SK-N-SH (cell line): ENCODE measurements around the gene C2CD3.

Experiments
- EP300 ChIP-seq, 2 experiments: IDR thresholded peaks; 2 replicates each; pipeline versions ENCODE4 v1.4.0 to v1.6.1; 2012; ENCODE audit warnings: borderline replicate concordance in 1 of 2, low read depth in 1 of 2, low read length in 1 of 2
- FOXM1 ChIP-seq: IDR thresholded peaks from 2 replicates; pipeline ENCODE4 v1.4.0; 2012; ENCODE audit warnings: low read depth, mild to moderate bottlenecking
- GABPA ChIP-seq: IDR thresholded peaks from 2 replicates; pipeline ENCODE4 v1.4.0; 2012; ENCODE audit warnings: low read depth, mild to moderate bottlenecking
- GATA2 ChIP-seq: sonication (generic); formaldehyde crosslinking; IDR thresholded peaks from 2 replicates; pipeline ENCODE4 v1.5.0; 2020; ENCODE audit warnings: mild to moderate bottlenecking, missing genetic modification reagents
- MXI1 ChIP-seq: IDR thresholded peaks from 2 replicates; pipeline ENCODE4 v1.6.1; 2012; ENCODE audit warnings: mild to moderate bottlenecking, low read depth, low read length, improper control_type of control experiment
- NFIC ChIP-seq: IDR thresholded peaks from 2 replicates; pipeline ENCODE4 v1.4.0; 2012; ENCODE audit warnings: borderline replicate concordance
- RFX5 ChIP-seq: IDR thresholded peaks from 2 replicates; pipeline ENCODE4 v1.6.1; 2012; ENCODE audit warnings: mild to moderate bottlenecking, improper control_type of control experiment, low read length
- RXRA ChIP-seq: IDR thresholded peaks from 2 replicates; pipeline ENCODE4 v1.4.0; 2012; ENCODE audit warnings: low read depth, mild to moderate bottlenecking, borderline replicate concordance
- TAF1 ChIP-seq: IDR thresholded peaks from 2 replicates; pipeline ENCODE4 v1.6.1; 2012; ENCODE audit warnings: low read depth, mild to moderate bottlenecking, low read length, moderate library complexity, borderline replicate concordance
- TF ChIP-seq, protein P1 (sequence below): fragments of 200-600 bp; sonication (generic); IDR thresholded peaks from 2 replicates; pipeline ENCODE4 v1.6.1; 2017; ENCODE audit warnings: antibody characterized with exemption, mild to moderate bottlenecking, moderate library complexity
- TF ChIP-seq, protein P2 (sequence below): IDR thresholded peaks from 2 replicates; pipeline ENCODE4 v1.4.0; 2012; ENCODE audit warnings: low read depth

DNA sequence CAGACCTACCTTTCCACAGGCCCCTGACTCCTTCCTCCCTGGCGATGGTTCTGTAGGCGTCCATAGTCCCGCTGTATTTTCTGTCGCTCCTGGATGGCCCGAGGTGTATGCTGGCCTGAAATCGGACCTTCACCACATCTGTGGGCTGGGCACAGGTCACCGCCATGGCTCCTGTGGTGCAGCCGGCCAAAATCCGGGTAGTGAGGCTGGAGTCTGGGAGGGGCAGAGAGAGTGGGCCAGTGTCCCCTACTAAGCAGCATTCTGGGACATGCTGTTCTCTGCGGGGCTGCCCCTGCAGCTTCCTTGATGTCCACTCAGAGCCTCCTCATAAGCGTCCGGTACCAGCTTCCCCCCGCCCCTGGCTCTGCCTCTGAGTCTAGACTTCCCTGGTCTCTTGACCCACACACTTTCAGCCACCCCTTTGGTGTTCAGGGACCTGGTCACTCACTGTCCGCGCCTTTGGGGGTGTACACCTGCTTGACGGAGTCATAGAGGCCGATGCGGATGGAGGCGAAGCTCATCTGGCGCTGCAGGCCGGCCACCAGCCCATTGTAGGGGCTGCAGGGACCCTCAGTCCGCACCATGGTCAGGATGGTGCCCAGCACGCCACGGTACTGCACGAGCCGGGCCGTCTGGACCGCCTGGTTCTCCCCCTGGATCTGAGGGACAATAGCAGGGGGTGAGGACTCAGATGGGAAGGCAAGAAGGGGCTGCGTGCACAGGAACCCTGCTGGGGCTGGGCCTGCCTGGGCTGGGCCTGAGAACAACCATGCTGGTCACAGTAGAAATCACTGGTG, 164.9 kb downstream of the C2CD3 start:
- TF ChIP-seq NFIC (no peak), RFX5 (no peak), MXI1 (no peak), RXRA (no peak), GABPA (no peak), TAF1 (no peak), GATA2 (no peak), FOXM1 (no peak), EP300 (IDR thresholded peaks at IDR 0.05; ENCODE audit: borderline replicate concordance in 1 of 2, low read depth in 1 of 2, low read length in 1 of 2) (no peak)
- TF ChIP-seq, protein P1, sequence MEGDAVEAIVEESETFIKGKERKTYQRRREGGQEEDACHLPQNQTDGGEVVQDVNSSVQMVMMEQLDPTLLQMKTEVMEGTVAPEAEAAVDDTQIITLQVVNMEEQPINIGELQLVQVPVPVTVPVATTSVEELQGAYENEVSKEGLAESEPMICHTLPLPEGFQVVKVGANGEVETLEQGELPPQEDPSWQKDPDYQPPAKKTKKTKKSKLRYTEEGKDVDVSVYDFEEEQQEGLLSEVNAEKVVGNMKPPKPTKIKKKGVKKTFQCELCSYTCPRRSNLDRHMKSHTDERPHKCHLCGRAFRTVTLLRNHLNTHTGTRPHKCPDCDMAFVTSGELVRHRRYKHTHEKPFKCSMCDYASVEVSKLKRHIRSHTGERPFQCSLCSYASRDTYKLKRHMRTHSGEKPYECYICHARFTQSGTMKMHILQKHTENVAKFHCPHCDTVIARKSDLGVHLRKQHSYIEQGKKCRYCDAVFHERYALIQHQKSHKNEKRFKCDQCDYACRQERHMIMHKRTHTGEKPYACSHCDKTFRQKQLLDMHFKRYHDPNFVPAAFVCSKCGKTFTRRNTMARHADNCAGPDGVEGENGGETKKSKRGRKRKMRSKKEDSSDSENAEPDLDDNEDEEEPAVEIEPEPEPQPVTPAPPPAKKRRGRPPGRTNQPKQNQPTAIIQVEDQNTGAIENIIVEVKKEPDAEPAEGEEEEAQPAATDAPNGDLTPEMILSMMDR = no peak
- TF ChIP-seq, protein P2, sequence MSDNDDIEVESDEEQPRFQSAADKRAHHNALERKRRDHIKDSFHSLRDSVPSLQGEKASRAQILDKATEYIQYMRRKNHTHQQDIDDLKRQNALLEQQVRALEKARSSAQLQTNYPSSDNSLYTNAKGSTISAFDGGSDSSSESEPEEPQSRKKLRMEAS = no peak
